GM18508 (cell line): Measurements from ENCODE around the gene FAAP20.

Experiments used
- ATAC-seq: cut with Tn5 transposase; IDR thresholded peaks from one replicate; pipeline ENCODE4 v1.9.1; 2021; ENCODE audit warnings: moderate number of reproducible peaks; ENCODE audit not compliant: insufficient read depth, unreplicated experiment

The FAAP20 gene

DNA sequence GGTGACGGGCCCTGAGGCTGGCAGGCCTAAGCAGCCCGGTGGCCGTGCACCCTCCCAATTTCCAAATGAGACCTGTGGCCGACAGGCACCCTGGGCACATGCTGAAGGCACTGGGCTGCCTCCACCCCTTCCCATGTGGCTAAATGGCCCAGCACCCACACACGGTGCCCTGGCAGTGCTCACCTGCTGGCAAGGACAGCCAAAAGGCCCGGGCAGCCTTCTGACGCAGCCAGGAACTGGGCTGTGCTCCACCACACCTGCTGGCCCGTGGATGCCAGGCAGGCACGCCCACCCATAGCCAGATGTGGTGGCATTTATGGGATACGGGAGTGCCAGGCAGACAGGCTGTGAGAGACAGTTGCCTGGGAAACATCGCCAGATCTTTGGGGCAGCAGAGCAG, 4.0 kb upstream of the FAAP20 start:
- ATAC-seq: no peak

DNA sequence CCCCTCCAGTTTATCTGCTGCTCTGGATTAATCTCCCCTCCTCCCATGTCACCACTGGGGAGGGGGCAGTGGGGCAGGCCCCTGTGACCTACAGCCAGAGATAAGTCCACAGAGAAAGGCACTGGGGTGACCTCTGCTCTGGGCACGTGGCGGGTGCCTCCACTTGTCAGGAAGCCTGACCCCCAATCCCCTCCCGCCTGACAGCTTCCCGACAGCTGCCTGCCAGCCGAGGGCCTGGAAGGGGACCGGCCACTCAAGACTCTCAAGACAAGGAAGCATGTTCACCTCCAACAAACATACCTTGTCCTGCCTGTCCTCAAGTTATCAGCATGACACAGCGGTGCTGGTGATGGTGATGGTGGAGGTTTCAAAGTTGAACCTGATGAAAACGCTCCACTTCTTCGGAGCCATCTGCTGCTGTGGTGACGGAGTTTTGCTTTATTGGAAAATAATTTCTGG, 3.2 kb upstream of the FAAP20 start:
- ATAC-seq: no peak

GRCh38 chr1:2196901-2197638, 2.5 kb upstream of the FAAP20 start:
- ATAC-seq: no peak

DNA sequence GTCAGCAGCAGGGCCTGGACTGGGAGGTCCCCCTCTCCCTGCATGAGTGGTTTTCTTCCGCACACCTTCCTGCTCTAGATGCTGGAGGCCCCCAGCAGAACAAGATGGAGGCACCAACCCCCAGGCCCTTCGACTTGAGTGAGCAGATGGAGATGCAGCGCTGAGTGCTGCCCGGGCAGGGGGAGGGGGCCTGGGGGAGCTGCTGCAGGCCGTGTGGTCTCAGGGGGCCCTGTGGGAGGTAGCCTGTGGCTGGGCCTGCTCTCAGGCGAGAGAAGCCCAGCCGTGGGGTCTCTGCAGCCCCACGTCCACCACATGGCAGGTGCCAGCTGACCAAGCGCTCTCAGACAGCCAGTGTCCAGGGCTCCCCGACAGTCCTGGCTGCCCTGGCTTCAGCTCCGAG, 1.2 kb upstream of the FAAP20 start:
- ATAC-seq: no peak

DNA sequence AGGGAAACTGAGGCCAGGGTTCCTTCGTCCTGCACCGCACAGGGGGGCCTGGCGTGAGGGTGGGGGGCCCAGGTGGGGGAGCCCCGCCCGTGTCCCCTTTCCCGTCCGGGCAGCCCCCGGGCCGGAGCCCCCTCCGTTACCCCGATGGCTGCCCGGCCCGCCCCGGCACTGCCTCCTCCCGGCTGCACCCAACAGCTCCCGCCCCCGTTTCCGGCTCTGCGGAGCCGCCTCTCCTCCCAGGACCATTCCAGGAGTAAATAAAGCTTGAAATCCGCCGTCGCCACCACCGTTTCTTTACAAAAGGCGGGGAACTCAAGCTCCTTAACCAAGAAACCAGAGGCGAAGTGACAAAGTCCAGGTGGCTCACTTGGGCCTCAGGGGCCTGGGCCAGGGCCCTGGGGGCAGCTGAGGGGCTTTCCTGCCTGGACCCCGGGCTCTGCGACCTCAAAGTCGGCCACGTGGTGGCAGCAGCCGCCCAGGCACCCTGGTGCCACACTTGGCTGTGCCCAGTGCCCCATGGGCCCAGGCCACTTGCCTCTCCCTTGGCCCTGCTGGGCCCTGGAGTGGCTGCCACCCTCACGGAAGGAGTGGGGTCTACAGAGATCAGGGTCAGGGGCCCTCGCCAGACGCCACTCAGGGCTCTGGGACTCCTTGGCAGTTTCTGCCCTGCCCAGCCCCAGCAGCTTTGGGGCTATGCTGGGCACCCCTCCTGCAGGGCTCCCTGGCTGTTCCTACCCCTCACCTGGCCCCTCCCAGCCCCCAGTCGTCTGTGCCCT, 514 bp upstream of the FAAP20 start:
- no peak for ATAC-seq

- no peak for ATAC-seq
Observed at GRCh38 chr1:2193514-2194281, 874 bp downstream of the FAAP20 start.

- ATAC-seq: no peak
Observed at GRCh38 chr1:2192031-2192995, 2.3 kb downstream of the FAAP20 start.

DNA sequence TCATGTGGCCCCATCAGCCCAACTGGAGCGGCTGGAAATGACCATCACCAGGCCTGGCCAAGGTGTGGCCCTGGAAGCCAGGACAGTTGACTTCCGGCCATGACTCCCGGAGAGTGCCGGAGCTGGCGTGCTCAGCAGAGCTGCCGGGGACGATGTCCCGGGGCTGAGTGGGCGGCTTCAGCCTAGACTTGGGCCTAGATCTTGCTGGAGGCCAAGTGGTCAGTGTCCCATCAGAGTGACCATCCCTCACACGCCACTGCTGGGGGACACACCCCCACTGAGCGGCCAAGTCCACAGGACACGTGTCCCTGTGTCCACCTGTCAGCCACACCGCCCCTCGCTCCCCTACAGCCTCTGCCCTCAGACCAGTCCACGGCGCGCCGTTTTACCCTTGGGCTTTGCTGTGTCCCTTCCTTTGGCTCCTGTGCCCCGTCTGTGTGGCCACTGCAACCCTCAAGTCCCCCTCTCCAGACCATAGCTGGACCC, 4.0 kb downstream of the FAAP20 start:
- no peak for ATAC-seq

DNA sequence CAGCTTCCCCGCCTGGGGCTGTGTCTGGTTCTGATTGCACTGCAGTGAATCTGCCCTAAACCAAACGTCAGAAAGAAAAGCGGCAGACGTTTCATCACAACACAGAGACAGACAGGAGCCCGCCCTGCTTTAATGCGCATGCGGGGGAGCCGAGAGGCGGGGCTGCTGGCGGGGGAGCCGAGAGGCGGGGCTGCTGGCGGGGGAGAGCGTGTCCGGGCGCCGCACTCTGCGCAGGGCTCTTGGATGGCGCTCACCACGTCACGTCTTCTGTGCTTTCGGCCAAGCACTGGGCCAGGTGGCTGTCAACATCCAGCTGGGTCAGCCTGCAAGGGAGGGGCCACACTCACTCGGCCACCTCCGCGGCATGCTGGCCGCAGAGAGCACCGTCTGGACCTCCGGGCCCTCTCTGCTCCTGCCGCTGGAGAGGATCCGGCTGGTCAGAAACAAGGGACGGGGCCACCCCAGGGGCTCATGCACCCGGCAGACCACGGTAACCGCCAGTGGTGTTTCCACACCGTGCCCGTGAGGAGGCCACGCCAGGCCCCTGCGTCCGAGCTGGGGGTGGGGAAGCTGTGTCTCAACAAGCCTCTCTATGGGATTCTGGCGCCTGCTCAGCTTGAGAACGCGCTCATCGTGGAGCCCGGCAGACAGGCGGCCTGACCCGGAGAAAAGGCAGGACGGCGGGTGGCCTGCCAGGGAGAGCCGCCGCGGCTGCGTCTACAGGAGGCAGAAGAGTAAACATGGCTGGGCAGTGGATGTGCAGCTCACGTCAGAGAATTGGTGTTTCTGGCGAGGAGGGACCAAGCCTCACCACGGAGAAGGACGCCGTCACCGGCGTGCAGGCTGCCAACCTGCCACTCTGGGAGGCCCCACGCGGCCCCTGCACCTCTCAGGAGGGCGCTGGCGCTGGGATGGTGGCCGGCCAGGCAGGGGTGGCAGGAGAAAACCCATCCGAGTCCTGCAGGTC, 4.8 kb downstream of the FAAP20 start:
- ATAC-seq: no peak

- ATAC-seq: no peak
Observed at GRCh38 chr1:2188336-2188735, 6.2 kb downstream of the FAAP20 start.

- ATAC-seq: no peak
Observed at GRCh38 chr1:2187619-2188018, 7.0 kb downstream of the FAAP20 start.

DNA sequence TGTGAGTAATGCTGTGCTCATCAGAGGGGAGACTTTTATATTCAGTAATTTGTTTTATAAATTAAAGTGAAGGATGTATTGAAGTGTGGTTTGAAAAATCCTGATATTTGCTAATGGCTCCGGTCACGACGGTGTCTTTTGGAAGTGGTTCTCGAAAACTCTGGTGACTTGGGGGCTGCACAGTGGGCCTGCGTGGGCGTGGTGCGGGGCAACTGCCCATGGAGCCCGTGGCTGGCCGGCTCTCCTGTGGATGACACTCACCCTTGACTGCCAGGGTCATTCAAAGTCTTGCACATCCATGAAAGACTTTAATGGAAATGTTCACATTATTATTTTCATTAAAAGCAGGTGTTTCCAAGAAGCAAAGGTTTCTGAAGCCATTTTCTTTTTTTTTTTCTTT, 7.7 kb downstream of the FAAP20 start:
- no peak for ATAC-seq

GRCh38 chr1:2185880-2186855, 8.4 kb downstream of the FAAP20 start:
- ATAC-seq: no peak

- ATAC-seq: no peak
Observed at GRCh38 chr1:2184934-2185333, 9.6 kb downstream of the FAAP20 start.

- ATAC-seq: no peak
Observed at GRCh38 chr1:2184531-2184930, 10.0 kb downstream of the FAAP20 start.

- ATAC-seq: no peak
Observed at GRCh38 chr1:2183937-2184334, 10.6 kb downstream of the FAAP20 start.

GRCh38 chr1:2182376-2182775, 12.2 kb downstream of the FAAP20 start:
- no peak for ATAC-seq
